ENCODE data around the gene PCP4.

- TF ChIP-seq CTCF (conservative IDR thresholded peaks at IDR 0.05; ENCODE audit: low read length) (no peak), EZH2phosphoT487 (IDR thresholded peaks at IDR 0.05; ENCODE audit: borderline replicate concordance) (no peak)
Measured at GRCh38 chr21:39850333-39850732, 16.9 kb upstream of the PCP4 start.

All from Loucy (cell line).